ENCODE results near the gene APOLD1. TPM values are rescaled to one million over a fixed set of nuclear protein-coding genes. Genes with fewer than 3 reads are reported as not detected.

Gene APOLD1
- total RNA-seq, 1 donor from 2014 or later = 5.2 TPM

- no peak for DNase-seq (ENCODE audit: low spot score)
- no peak for TF ChIP-seq CTCF (IDR thresholded peaks at IDR 0.05; ENCODE audit: unreplicated experiment)
- H3K4me3 Mint-ChIP-seq (ENCODE audit: unreplicated experiment) = no peak overlapping the region
- no peak overlapping the region for H3K27ac Mint-ChIP-seq (ENCODE audit: unreplicated experiment)
- H3K4me1 Mint-ChIP-seq (ENCODE audit: unreplicated experiment) = peaks cover 12% of the 10 kb centered on the region
- peaks cover 1% of the 10 kb centered on the region for H3K27me3 Mint-ChIP-seq (ENCODE audit: unreplicated experiment)
- H3K36me3 Mint-ChIP-seq (ENCODE audit: low read depth, unreplicated experiment) = no peaks in the 10 kb centered on the region
- H3K9me3 Mint-ChIP-seq (ENCODE audit: unreplicated experiment) = no peaks in the 10 kb centered on the region
Measured at GRCh38 chr12:12790956-12791355, 5.5 kb downstream of the APOLD1 start.

- no peak for TF ChIP-seq CTCF (IDR thresholded peaks at IDR 0.05; ENCODE audit: unreplicated experiment)
- H3K36me3 Mint-ChIP-seq (ENCODE audit: low read depth, unreplicated experiment) = no peaks in the 10 kb centered on the region
- no peak for DNase-seq (ENCODE audit: low spot score)
- no peaks in the 10 kb centered on the region for H3K9me3 Mint-ChIP-seq (ENCODE audit: unreplicated experiment)
- H3K4me1 Mint-ChIP-seq (ENCODE audit: unreplicated experiment) = peaks cover 7% of the 10 kb centered on the region
- H3K27me3 Mint-ChIP-seq (ENCODE audit: unreplicated experiment) = peaks cover 1% of the 10 kb centered on the region
- no peak overlapping the region for H3K27ac Mint-ChIP-seq (ENCODE audit: unreplicated experiment)
- H3K4me3 Mint-ChIP-seq (ENCODE audit: unreplicated experiment) = no peak overlapping the region
Measured at GRCh38 chr12:12791756-12792369, 6.4 kb downstream of the APOLD1 start.

GRCh38 chr12:12792421-12792820, 7.0 kb downstream of the APOLD1 start:
- Mint-ChIP-seq H3K27me3 (ENCODE audit: unreplicated experiment) (peaks cover 4% of the 10 kb centered on the region), H3K36me3 (ENCODE audit: low read depth, unreplicated experiment) (no peaks in the 10 kb centered on the region), H3K4me1 (ENCODE audit: unreplicated experiment) (peaks cover 4% of the 10 kb centered on the region), H3K9me3 (ENCODE audit: unreplicated experiment) (no peaks in the 10 kb centered on the region), H3K27ac (ENCODE audit: unreplicated experiment) (no peak overlapping the region), H3K4me3 (ENCODE audit: unreplicated experiment) (no peak overlapping the region)
- DNase-seq (ENCODE audit: low spot score) = no peak
- no peak for TF ChIP-seq CTCF (IDR thresholded peaks at IDR 0.05; ENCODE audit: unreplicated experiment)

GRCh38 chr12:12794686-12795085, 9.2 kb downstream of the APOLD1 start:
- no peak for TF ChIP-seq CTCF (IDR thresholded peaks at IDR 0.05; ENCODE audit: unreplicated experiment)
- H3K9me3 Mint-ChIP-seq (ENCODE audit: unreplicated experiment) = no peaks in the 10 kb centered on the region
- H3K4me1 Mint-ChIP-seq (ENCODE audit: unreplicated experiment) = no peaks in the 10 kb centered on the region

GRCh38 chr12:12796171-12796570, 10.7 kb downstream of the APOLD1 start:
- no peaks in the 10 kb centered on the region for H3K9me3 Mint-ChIP-seq (ENCODE audit: unreplicated experiment)
- H3K27ac Mint-ChIP-seq (ENCODE audit: unreplicated experiment) = no peak overlapping the region
- TF ChIP-seq CTCF (IDR thresholded peaks at IDR 0.05; ENCODE audit: unreplicated experiment) = no peak
- peaks cover 5% of the 10 kb centered on the region for H3K27me3 Mint-ChIP-seq (ENCODE audit: unreplicated experiment)
- DNase-seq (ENCODE audit: low spot score) = no peak
- no peak overlapping the region for H3K4me3 Mint-ChIP-seq (ENCODE audit: unreplicated experiment)
- no peaks in the 10 kb centered on the region for H3K4me1 Mint-ChIP-seq (ENCODE audit: unreplicated experiment)
- no peaks in the 10 kb centered on the region for H3K36me3 Mint-ChIP-seq (ENCODE audit: low read depth, unreplicated experiment)

More at GRCh38 chr12:12794686-12795085, 9.2 kb downstream of the APOLD1 start:
- DNase-seq (ENCODE audit: low spot score) = no peak
- no peak overlapping the region for H3K27ac Mint-ChIP-seq (ENCODE audit: unreplicated experiment)
- no peak overlapping the region for H3K4me3 Mint-ChIP-seq (ENCODE audit: unreplicated experiment)
- H3K36me3 Mint-ChIP-seq (ENCODE audit: low read depth, unreplicated experiment) = no peaks in the 10 kb centered on the region
- peaks cover 5% of the 10 kb centered on the region for H3K27me3 Mint-ChIP-seq (ENCODE audit: unreplicated experiment)

All from endothelial cell (in vitro differentiated cells).